ENCODE results near the gene MAGEA4.

Gene MAGEA4

GRCh38 chrX:151923648-151924047, 11.0 kb downstream of the MAGEA4 start:
- no peak for DNase-seq

DNA sequence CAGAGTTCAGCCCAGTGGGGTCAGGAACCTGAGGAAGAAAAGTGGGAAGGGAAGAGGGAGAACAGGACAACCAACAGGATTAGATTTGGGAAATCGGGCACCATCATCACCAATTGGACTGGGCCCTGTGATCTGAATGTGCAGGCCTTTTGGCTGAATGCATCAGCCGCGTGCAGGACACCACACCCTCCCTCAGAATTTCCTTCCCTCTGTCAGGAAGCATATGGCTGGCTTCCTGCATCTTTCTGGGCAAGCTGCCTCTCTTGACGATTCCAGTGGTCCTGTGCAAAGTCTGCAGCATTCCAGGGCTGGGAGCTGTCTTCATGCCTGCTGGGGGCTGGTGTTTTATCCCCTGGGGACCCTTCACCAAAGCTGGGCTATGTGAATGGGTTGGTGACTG, 16.4 kb downstream of the MAGEA4 start:
- DNase-seq = no peak

DNA sequence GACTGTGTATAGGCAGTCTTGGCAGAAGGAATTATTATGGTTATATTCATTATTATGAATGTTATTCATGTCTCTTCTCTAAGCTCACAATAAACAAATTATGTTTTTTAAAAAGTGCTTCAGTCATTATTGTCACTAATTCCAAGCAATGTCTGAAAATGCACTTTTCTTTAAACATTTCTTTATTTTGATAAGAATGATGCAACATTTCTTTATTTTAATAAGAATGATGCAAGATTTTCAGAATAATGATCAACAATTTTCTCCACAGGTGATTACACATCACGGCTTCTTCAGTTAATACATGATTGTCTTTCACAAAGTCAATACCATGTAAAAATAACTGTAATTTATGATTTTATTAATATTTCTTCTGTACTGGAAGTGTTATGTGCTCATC, 22.7 kb downstream of the MAGEA4 start:
- no peak for DNase-seq

- DNase-seq = no peak
Observed at GRCh38 chrX:151938172-151938571, 25.5 kb downstream of the MAGEA4 start.

DNA sequence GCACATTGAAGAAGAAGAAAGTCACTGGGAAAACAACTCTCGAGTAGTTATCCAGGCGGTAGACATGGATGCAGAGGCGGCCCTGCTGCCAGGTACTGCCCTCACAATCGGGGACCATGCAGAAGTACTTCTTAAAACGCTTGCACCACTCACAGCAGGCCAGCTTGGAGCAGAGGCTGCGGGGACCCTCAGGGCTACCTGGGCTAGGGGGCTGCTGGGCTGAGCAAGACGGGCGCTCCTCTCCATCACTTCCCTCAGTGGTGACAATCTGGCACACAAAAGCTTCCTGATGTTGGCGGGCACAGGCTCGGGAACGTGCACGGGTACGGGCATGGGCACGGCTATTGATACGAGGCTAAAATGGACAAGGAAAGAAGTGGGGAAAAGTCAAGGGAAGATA, 42.0 kb downstream of the MAGEA4 start:
- DNase-seq = no peak

DNA sequence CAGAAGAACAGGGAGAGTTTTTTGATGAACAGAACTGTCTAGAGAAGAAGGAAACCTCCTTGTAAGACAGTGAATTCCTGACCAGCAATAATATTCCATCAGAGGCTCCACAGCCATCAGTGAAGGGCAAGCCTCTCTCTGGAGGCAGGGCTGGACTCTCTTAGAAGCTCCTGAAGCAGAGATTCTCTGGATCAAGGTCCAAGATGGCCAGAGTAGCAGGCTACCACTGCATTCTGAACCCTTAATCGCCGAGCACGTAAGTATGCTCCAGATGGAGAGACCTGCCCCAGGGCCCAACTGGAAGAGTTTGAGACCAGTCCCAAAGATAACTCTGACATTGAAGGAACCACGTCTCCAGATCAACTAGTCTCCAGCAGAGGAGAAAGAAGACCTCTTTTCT, 45.4 kb downstream of the MAGEA4 start:
- no peak for DNase-seq

GRCh38 chrX:151962034-151962433, 49.3 kb downstream of the MAGEA4 start:
- no peak for DNase-seq

DNA sequence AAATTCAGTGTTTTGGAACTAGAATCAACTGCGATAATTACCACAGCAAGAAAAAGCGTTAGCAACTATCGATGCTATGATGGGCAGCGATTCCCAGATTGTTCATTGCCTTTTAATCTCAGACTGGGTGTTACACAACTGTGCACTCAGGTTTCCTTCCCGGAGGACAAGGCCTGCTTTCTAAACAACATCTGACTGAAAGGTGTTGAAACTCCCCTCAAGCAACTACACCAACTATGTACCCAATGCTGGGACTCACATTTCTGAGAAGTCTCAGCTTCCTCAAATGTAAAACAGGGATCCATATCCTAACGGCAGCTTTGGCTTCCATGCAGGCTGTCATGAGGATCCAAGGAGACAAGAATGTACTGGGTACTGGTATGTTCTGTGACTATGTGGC, 53.5 kb downstream of the MAGEA4 start:
- DNase-seq = no peak

- no peak for DNase-seq
Observed at GRCh38 chrX:151970027-151970426, 57.3 kb downstream of the MAGEA4 start.

GRCh38 chrX:151970661-151971060, 58.0 kb downstream of the MAGEA4 start:
- DNase-seq = peak in 5 of 51 donors; percentile 0 to 12 (median 1)

DNA sequence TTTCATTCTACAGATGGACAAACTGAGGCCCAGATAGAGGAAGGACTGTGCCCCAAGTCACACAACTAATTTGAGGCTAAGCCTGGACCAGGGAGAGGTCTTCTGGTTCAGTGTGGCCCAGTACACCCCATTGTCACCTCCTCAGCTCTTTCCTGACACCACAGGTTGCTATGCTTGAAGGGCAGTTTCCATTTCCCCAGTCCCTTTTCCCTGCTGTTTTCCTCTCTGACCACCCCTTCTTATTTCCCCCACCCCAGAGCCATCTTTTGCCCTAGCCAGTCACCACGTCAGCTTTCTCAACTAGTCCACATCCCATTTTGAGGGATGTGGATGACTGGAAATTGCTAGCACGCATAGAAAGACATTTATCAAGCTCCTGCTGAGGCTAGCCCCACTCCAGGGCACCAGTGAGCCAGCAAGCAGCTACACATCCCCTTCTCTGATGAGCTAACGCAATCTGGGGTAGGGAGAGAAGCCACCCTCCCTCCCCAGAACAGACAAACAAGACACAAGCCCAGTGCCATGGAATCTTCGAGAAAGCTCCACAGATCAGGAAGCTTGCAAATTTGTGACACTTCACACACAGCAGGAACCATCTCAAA, 60.5 kb downstream of the MAGEA4 start:
- no peak for DNase-seq

DNA sequence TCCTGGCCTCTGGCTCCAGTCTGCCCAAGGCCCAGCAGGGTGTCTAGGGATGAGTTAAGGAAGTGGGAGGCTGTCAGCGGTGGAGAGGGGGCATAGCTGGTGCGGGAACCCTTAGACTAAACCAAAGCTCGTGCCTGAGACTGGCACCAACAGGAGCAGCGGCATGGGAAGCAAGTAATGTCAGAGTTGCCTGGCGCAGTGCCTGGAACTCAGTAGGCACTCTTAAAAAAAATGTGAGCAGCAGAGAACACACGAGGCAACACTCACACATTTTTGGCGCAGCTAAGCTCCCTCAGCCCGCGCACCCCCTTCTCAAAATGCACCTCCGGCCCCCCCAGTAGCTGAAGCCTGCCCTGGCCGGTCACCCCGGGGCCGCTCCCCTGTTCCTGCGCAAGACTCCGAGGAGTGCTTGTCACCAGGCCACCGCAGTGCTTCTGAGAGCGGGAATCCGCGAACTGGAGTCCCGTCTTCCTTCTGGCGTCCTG, 61.2 kb downstream of the MAGEA4 start:
- peak in 1 of 51 donors; percentile 1 for DNase-seq

Measured in hypothalamus (tissue), 51 donors.